HG02981 (cell line): ENCODE results near the gene WDR27.
"Not testable (repeated sequence)": the region's sequence is repeated elsewhere in the genome, so short reads cannot be mapped to it uniquely, and the experiment has no call there.

Experiments
- ATAC-seq: cut with Tn5 transposase; IDR thresholded peaks from one replicate; pipeline ENCODE4 v1.9.1; 2021; ENCODE audit warnings: mild to moderate bottlenecking, moderate library complexity; ENCODE audit not compliant: unreplicated experiment

The WDR27 gene

GRCh38 chr6:169533301-169534038, 168.4 kb downstream of the WDR27 start:
- no peak for ATAC-seq

- no peak for ATAC-seq
These were observed 171.1 kb downstream of the WDR27 start for GRCh38 chr6:169530752-169531123.

GRCh38 chr6:169529931-169530751, 171.7 kb downstream of the WDR27 start:
- no peak for ATAC-seq

GRCh38 chr6:169528755-169529154, 173.1 kb downstream of the WDR27 start:
- ATAC-seq, result no peak

- no peak for ATAC-seq
These were observed 174.5 kb downstream of the WDR27 start for GRCh38 chr6:169527306-169527705.

GRCh38 chr6:169521825-169522224, 180.0 kb downstream of the WDR27 start:
- no peak for ATAC-seq

GRCh38 chr6:169520104-169520503, 181.7 kb downstream of the WDR27 start:
- no peak for ATAC-seq

- no peak for ATAC-seq
These were observed 183.4 kb downstream of the WDR27 start for GRCh38 chr6:169518451-169518850.

- no peak for ATAC-seq
These were observed 188.2 kb downstream of the WDR27 start for GRCh38 chr6:169513478-169514193.

- not testable (repeated sequence) for ATAC-seq
These were observed 190.0 kb downstream of the WDR27 start for GRCh38 chr6:169511785-169512184.

- ATAC-seq, result no peak
These were observed 191.0 kb downstream of the WDR27 start for GRCh38 chr6:169510871-169511270.

- no peak for ATAC-seq
These were observed 193.4 kb downstream of the WDR27 start for GRCh38 chr6:169508452-169508851.

- ATAC-seq, result no peak
These were observed 198.2 kb downstream of the WDR27 start for GRCh38 chr6:169503422-169504152.

GRCh38 chr6:169502445-169502844, 199.4 kb downstream of the WDR27 start:
- ATAC-seq, result no peak

- ATAC-seq, result no peak
These were observed 200.0 kb downstream of the WDR27 start for GRCh38 chr6:169501777-169502313.

GRCh38 chr6:169501128-169501527, 200.7 kb downstream of the WDR27 start:
- ATAC-seq, result no peak

GRCh38 chr6:169500688-169501087, 201.1 kb downstream of the WDR27 start:
- no peak for ATAC-seq

GRCh38 chr6:169499848-169500247, 202.0 kb downstream of the WDR27 start:
- no peak for ATAC-seq

GRCh38 chr6:169498916-169499513, 202.8 kb downstream of the WDR27 start:
- ATAC-seq, result no peak

GRCh38 chr6:169495601-169496000, 206.2 kb downstream of the WDR27 start:
- ATAC-seq, result no peak
